ENCODE data around the gene CXCL3. TPM values are rescaled to one million over a fixed set of nuclear protein-coding genes. Genes with fewer than 3 reads are reported as not detected.

The CXCL3 gene
- polyA plus RNA-seq, 5 donors, result 0.70 to 1.8 (median 1.0) TPM

GRCh38 chr4:74056114-74056857 is 17.8 kb upstream of the CXCL3 start:
- no peak for DNase-seq

DNA sequence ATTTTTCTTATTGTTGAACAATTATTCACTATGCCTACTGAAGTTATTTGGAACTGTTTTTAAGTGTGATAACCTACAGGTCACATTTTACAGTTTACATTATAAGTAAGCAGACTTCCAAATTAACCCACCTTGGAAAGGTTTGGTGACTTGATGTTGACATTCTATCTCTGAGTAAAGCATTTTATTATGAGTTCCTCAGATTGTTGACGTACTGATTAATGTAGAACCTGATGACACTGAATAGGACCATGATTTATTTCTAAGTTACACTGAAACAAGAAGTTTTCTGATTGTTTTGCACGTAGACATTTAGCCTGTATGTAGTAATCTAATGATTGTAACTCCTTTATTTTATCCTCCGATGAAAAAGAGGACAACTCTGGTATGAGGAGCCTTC is 17.0 kb upstream of the CXCL3 start:
- no peak for DNase-seq

- no peak for DNase-seq
These were observed 16.6 kb upstream of the CXCL3 start for GRCh38 chr4:74055096-74055495.

- no peak for DNase-seq
These were observed 16.1 kb upstream of the CXCL3 start for GRCh38 chr4:74054483-74055047.

GRCh38 chr4:74047152-74047551 is 8.7 kb upstream of the CXCL3 start:
- DNase-seq, result no peak

GRCh38 chr4:74045772-74046171 is 7.3 kb upstream of the CXCL3 start:
- DNase-seq, result no peak

- DNase-seq, result no peak
These were observed 6.8 kb upstream of the CXCL3 start for GRCh38 chr4:74045247-74045646.

GRCh38 chr4:74044677-74045076 is 6.2 kb upstream of the CXCL3 start:
- no peak for DNase-seq

DNA sequence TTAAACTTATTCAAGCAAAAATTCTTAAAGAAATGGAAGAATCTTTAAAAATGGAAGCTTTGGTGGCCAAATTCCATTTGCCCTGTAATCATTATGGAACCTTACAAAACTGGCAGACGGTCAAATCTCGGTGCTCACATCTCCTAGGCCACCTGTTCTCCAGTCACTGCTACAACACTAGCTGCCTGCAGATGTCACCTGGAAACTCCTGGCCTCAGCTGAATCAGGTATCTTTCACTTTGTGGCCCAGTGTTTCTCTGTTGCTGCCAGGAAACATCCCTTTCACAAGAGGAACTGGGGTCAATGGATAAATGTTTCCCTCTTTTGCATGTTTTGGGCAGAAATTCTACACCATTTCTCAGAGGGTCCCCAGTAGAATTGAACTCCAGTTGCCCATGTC is 4.2 kb upstream of the CXCL3 start:
- no peak for DNase-seq

- no peak for DNase-seq
These were observed 2.9 kb upstream of the CXCL3 start for GRCh38 chr4:74041418-74041817.

DNA sequence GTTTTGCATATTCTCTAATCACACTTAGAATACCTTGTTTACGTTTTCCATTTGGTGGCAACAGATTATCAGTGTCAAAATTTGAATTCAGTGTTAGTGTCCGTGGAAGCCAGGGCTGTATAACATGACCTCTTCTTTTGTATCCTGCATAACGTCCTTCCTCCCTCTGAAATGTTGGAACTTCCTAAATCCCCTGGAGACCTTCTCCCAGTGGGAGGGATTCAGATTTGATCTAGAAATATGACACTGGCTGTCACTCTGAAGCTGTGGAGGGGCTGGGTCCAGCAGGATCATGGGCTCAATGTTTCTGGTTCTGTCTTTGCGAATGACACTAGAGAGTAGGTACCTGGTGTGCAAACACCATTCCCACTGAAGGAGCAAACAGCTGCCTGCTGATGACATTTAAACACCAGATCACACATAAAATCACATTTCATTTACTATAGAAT is 850 bp upstream of the CXCL3 start:
- no peak for DNase-seq

- no peak for DNase-seq
These were observed 434 bp downstream of the CXCL3 start for GRCh38 chr4:74038086-74038424.

DNA sequence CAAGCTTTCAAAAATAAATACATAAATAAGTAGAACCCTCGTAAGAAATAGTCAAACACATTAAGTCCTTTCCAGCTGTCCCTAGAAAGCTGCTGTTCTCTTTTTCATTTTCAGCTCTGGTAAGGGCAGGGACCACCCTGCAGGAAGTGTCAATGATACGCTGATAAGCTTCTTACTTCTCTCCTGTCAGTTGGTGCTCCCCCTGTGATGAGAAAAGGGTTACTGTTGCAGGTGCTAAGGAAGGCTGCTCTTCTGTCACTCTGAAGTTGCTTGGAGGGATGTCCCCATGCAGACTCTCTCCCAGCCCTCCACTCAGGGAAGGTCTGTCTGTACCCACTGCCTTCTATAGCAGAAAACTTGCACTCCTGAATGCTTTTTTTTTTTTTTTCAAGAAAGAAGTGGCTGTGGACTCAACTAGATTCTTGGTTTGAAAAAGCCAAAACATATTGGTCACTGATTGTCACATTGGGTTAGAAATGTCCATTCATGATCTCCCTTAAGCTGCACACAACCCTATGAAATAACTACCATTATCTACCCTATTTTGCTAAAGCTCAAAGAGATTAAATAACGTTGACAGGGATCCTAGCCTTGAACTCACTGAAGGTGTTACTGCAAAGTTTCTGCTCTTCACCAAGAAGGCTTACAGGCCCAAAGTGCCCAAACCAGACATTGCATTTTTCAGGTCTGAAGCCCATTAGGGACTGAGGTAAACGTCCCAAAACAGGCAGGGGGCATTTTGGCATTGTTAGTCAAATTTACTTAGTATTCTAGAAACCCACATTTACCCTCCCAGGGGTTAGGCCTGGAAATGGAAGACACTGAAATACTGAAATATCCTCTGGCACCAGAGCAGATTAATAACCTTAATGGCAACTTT is 1.2 kb downstream of the CXCL3 start:
- no peak for DNase-seq

- no peak for DNase-seq
These were observed 4.8 kb downstream of the CXCL3 start for GRCh38 chr4:74033739-74034138.

GRCh38 chr4:74032064-74032463 is 6.4 kb downstream of the CXCL3 start:
- DNase-seq, result no peak

DNA sequence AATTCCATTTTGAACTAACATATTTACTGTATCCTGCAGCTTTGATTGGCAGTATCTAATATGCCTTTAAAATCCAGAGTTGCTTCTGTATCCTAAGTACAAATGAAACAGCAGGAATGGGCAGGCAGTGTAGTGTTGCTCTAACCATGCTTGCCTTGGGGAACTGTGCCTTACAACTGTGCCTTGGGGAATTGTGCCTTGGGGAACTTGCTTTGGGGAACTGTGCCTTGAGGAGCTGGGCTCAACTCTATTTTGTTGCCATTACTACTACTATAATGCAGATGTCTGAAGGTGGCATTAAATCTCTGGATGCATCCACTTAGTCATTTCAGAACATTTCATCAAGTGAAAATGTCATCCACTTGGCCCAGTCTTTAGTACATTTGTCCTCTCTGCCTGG is 6.9 kb downstream of the CXCL3 start:
- no peak for DNase-seq

DNA sequence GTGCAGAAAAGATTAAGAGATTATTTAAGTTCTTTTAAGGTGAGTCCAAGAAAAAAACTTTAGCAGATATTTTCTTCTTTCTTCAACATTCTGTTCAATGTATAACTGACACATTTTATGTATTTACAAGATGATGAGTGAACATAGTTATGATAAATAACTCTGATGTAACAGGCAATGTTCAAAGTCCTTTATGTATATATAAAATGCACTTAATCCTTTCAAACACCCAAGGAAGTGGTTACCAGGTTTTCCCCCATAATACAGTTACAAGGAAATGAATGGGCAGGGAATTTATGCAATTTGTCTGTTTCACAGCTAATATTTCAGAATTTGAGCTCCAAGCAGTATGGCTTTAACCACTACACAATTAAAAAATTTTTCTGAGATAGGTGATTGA is 8.2 kb downstream of the CXCL3 start:
- DNase-seq, result no peak

DNA sequence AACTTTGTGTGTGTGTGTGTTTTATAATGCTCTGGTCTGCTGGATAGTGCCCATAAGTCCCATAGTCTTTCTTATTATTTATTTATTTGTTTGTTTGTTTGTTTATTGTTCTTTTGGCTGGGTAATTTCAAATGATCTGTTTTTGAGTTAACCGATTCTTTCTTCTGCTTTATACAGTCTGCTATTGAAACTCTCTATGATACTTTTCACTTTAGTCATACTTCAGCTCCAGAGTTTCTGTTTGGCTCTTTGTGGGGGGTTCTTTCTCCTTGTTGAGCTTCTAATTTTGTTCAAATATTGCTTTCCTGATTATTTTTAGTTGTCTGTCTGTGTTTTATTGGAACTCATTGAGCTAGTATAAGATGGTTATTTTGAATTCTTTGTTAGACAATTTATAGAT is 10.0 kb downstream of the CXCL3 start:
- DNase-seq, result no peak

DNA sequence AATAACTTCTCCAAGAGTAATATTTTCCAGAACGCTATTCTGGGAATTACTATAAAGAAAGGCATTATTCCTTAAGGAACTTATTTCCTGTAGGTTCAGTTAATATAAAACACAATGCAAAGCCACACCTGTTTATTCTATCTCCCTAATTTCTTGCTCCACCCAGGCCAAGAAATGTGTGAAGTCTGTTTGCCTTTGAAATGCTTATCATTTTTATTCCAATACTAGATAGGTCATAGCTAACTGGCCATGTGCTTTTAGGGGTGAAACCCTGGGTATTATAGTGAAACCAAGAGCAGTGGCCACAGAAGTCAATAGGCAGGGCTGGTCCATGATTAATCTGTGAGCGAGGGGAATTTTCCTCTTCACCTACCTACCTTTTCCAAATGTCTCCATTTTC is 14.8 kb downstream of the CXCL3 start:
- no peak for DNase-seq

DNA sequence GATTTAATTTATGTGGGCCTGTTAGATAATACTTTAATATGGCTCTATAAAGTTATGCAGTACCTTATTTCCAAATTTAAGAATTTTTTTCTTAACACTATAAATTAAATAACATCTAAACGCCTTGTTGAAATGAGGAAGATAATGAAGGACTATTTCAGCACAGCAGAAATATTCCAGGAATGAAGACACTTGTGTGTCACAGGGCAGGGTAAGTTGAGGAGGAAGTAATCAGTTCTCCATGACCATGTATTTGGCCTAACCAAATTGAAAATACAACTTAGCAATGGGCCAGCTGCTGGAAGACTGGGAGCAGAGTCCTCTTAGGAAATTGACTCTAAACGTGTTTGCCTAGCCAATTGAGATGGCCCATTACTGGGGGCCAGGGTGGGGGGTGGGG is 16.9 kb downstream of the CXCL3 start:
- DNase-seq, result no peak

DNA sequence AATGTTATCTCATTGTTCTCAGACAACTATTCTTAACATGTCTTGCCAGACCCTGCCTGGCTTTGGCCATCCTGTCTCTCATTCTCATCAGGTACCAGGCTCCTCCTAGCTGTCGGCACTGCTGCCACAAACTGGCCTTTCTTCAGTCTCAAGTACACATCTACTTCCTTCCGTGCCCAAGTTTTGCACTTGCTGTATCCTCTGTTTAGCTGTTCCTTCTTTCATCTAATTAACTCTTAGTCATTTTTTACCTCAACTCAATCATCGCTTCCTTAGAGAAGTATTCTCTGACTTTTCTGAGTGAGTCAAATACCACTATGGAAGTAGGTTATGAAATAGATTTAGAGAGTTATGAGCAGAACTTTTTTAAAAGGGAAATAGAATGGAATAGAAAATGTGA is 19.7 kb downstream of the CXCL3 start:
- DNase-seq, result no peak

DNA sequence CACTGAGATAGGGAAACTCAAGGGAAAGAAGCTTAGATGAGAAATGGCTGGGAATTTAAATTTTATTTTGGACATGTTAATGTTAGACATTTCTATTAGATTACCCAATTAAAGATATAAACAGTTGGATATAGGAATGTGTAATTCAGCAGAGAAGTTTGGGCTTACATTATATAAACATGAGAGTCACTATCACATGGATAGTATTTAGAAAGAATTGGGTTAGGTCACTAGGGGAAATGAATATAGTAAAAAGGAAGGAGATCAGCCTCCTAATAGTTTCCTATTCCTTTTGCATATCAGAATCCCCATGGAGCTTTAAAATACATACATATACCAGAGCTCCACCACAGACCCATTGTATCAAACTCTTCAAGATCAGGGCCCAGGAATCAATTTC is 20.4 kb downstream of the CXCL3 start:
- DNase-seq, result no peak

DNA sequence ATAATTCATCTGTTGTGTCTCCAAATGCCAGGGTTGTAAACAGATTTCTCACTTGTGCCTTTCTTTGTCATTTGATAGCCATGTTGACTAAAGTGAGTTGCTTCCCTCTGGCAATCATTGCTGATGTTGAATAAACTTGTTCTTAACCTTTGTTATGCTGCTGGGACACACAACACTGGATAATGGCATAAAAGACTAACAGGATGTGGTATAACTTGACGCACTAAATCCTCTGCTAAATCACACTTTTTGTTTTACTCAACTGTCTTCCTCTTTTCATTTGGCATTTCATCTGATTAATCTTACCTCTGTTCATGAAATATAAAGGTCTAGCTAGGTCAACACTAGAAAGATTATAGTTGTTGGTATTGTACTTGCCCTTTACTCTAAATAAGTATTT is 22.4 kb downstream of the CXCL3 start:
- DNase-seq, result no peak

Measured in right lung (tissue), 5 donors.